NCI-H510A treated with DMSO at 0.1 percent for 48 hours (cell line): Measurements from ENCODE around the gene SCAF4.
"Not testable (repeated sequence)": the region's sequence is repeated elsewhere in the genome, so short reads cannot be mapped to it uniquely, and the experiment has no call there.

Source experiments
- DNase-seq: peaks from one replicate; lab custom pipeline; 2025; lab: John Stamatoyannopoulos, UW

Gene SCAF4

GRCh38 chr21:31650930-31651329, 81.0 kb downstream of the SCAF4 start:
- DNase-seq: no peak

GRCh38 chr21:31647650-31648049, 84.3 kb downstream of the SCAF4 start:
- no peak for DNase-seq

- DNase-seq: no peak
Measured at GRCh38 chr21:31644643-31645042, 87.3 kb downstream of the SCAF4 start.

- DNase-seq: no peak
Measured at GRCh38 chr21:31641416-31641922, 90.4 kb downstream of the SCAF4 start.

- DNase-seq: no peak
Measured at GRCh38 chr21:31636874-31637273, 95.0 kb downstream of the SCAF4 start.

- no peak for DNase-seq
Measured at GRCh38 chr21:31634993-31635392, 96.9 kb downstream of the SCAF4 start.

- not testable (repeated sequence) for DNase-seq
Measured at GRCh38 chr21:31631881-31632280, 100.0 kb downstream of the SCAF4 start.

- DNase-seq: no peak
Measured at GRCh38 chr21:31629972-31630711, 101.8 kb downstream of the SCAF4 start.

GRCh38 chr21:31624961-31625491, 106.9 kb downstream of the SCAF4 start:
- DNase-seq: no peak

GRCh38 chr21:31624181-31624580, 107.7 kb downstream of the SCAF4 start:
- no peak for DNase-seq

GRCh38 chr21:31623664-31624063, 108.3 kb downstream of the SCAF4 start:
- DNase-seq: no peak

GRCh38 chr21:31622397-31622796, 109.5 kb downstream of the SCAF4 start:
- DNase-seq: no peak
